Endometrial microvascular endothelial cells (primary cell): Measurements from ENCODE around the gene RTEL1. TPM values are rescaled to one million over a fixed set of nuclear protein-coding genes. Genes with fewer than 3 reads are reported as not detected.

Experiments used
- in situ Hi-C: cut with HindIII; loops from 2 replicates; pipeline ENCODE4 v1.10.0; 2017; ENCODE audit warnings: low sequenced_read_pairs, low pct_unique_long_range_greater_than_20kb; ENCODE audit errors: inconsistent ontology term
- total RNA-seq: library from RNA; depleted of rRNA; stranded (reverse); fragments of >200 nt; gene quantifications from one replicate; pipeline ENCODE4 v1.2.3, GENCODE V29; 2015; ENCODE audit errors: inconsistent ontology term

The RTEL1 gene
- total RNA-seq, 1 donor from 2014 or later = 15.1 TPM

DNA sequence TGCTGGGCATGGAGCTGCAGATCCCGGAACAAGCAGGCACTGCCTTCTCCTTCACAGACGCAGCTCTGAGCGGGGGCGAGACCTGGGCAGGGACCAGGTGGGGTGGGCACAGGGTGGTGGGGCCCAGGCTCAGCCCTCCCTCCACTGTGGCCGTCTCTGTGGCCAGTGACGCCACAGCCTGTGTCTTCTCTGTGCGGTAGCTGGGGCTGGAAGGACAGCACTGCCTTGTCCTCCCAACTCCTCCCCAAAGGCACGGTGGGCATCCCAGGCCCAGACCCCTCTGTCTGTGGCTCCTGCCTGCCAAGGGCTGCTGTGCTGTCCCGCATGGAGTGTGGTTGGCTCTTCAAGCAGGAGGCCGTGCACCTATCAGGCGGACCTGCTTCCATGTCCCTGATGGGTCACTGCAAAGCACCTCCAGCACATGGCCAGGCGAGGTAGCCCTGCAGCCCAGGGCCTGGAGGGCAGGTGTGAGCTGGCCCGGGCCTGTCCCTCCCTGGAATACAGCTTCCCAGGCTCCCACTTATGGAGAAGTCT is 23.6 kb downstream of the RTEL1 start:
- in situ Hi-C loops = no loop called here

- in situ Hi-C loops = no loop called here
Measured at GRCh38 chr20:63682384-63683139, 24.4 kb downstream of the RTEL1 start.

GRCh38 chr20:63685269-63686026 is 27.3 kb downstream of the RTEL1 start:
- in situ Hi-C loops = no loop called here

DNA sequence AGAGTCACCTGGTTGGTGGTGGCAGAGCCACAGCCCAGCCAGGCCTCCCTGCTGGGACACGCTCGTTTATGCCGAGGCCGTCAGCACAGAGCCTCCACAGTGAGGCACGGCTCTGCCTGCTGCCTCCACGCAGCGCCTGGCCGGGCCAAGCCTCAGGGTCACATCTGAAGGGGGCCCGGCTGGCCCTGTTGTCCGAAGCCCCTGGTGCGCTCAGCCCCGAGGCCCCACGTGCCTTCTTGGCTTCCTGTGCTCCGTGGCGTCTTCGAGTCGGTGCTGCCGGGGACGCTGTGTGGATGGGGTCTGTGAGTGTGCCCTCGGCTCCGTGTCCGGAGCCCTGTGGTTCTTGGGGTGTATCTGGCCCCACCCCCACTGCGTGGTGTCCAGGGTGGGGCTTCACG is 28.0 kb downstream of the RTEL1 start:
- in situ Hi-C loops = no loop called here

GRCh38 chr20:63686492-63687321 is 28.6 kb downstream of the RTEL1 start:
- in situ Hi-C loops = no loop called here

GRCh38 chr20:63687419-63688178 is 29.5 kb downstream of the RTEL1 start:
- in situ Hi-C loops = no loop called here

GRCh38 chr20:63688228-63689045 is 30.3 kb downstream of the RTEL1 start:
- in situ Hi-C loops = no loop called here

DNA sequence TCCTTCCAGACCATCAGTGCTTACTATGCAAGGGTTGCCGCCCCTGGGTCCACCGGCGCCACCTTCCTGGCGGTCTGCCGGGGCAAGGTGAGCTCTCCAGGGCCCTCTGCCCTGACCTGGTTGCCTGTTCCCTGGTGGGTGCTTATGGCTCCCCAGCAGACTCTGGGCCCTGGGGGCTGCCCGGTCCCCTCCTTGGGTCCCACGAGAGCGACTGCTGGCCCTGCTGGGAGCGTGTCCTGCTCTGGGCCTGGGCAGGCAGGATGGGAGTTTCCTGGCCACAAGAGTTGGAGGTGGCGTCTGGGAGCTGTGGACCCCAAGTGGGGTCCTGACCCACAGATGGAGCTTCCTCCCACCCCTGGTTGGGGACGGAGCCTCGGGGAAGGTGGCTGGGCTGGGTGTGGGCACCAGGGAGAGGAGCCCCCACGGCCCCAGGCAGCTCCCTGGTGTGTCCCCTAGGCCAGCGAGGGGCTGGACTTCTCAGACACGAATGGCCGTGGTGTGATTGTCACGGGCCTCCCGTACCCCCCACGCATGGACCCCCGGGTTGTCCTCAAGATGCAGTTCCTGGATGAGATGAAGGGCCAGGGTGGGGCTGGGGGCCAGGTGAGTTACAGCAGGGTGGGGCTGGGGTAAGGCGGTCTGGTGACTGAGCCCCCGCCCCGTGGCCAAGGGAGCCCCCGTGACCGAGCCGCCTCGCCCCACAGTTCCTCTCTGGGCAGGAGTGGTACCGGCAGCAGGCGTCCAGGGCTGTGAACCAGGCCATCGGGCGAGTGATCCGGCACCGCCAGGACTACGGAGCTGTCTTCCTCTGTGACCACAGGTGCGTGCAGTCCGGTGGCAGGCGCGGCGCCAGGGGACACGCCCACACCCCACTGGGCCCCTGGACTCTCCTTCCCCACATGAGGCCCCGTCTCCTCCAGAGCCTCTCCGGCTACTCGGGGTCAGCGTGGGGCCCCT is 31.2 kb downstream of the RTEL1 start:
- in situ Hi-C loops = no loop called here

DNA sequence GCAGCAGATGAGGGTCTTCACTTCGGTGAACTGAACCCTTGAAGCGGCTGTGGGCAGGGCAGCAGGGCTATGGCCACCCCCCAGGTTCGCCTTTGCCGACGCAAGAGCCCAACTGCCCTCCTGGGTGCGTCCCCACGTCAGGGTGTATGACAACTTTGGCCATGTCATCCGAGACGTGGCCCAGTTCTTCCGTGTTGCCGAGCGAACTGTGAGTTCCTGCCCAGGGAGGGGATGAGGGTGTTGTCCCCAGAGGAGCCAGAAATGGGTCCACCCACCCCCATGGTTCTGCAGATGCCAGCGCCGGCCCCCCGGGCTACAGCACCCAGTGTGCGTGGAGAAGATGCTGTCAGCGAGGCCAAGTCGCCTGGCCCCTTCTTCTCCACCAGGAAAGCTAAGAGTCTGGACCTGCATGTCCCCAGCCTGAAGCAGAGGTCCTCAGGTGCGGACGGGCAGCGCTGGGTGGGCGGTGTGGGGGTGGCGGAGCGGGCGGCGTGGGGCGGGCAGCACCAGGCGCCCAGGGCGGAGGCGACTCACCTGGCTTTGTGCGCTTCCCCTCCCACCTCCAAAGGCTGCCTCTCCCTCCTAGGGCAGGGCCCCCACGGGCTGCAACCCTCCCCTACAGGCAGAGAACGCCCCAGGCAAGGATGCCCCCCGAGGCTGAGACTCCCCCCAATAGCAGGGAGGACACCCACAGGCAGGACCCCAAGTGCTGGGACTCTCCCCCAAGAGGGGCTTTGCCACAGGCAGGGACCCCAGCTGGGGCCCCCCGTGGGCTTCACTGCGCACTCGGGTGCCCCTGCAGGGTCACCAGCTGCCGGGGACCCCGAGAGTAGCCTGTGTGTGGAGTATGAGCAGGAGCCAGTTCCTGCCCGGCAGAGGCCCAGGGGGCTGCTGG is 32.1 kb downstream of the RTEL1 start:
- in situ Hi-C loops = no loop called here

- in situ Hi-C loops = no loop called here
Measured at GRCh38 chr20:63690898-63691710, 33.0 kb downstream of the RTEL1 start.

DNA sequence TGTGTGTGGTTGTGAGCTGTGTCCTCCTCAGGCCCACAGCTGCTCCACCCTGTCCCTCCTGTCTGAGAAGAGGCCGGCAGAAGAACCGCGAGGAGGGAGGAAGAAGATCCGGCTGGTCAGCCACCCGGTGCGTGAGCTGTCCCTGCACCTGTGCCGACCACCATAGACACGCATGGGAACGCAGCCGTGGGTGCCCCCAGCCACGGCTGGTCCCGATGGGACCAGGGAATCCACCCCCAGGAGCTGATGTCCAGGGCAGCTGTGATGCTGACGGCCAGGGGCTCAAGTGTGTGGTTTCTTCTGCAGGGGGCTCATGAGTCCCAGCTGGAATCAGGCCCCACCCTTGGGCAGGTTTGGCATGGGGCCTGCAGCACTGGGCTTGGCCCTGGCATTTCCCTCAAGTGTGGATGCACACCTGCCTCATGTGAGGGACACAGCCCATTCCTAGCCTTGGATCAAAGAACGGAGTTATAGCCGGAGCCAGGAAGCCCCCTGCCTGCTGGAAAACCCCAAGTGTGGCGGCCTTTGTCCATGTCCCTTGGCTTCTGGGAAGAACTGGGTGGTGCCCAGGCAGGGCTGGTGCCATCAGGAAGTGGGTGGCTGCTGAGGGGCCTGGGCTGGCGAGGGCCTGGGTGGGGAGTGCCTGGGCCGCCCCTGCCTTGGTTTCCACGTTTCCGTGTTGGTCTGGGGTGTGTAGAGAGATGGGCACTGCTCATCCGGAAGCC is 33.8 kb downstream of the RTEL1 start:
- in situ Hi-C loops = no loop called here

DNA sequence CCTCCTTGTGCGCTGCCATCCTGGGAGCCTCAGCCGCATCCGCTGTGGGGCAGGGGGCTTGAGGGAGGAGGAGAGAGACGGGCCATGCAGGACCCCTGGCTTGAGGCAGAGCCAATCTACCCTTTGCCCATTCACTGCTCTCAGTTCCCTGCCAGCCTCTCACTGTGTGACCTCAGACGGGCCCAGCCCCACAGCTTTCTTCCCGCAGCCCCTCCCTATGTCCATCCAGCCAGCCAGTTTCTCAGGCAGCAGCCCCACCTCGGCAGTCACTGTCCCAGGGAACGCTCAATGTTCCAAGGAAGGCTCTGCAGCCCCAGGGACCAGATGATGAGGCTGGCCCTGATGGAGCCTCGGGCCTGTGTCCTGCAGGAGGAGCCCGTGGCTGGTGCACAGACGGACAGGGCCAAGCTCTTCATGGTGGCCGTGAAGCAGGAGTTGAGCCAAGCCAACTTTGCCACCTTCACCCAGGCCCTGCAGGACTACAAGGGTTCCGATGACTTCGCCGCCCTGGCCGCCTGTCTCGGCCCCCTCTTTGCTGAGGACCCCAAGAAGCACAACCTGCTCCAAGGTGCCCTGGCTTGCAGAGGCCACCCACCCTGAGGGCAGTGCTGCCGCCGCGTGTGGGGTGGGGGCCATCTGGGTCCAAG is 34.4 kb downstream of the RTEL1 start:
- in situ Hi-C loops = no loop called here

DNA sequence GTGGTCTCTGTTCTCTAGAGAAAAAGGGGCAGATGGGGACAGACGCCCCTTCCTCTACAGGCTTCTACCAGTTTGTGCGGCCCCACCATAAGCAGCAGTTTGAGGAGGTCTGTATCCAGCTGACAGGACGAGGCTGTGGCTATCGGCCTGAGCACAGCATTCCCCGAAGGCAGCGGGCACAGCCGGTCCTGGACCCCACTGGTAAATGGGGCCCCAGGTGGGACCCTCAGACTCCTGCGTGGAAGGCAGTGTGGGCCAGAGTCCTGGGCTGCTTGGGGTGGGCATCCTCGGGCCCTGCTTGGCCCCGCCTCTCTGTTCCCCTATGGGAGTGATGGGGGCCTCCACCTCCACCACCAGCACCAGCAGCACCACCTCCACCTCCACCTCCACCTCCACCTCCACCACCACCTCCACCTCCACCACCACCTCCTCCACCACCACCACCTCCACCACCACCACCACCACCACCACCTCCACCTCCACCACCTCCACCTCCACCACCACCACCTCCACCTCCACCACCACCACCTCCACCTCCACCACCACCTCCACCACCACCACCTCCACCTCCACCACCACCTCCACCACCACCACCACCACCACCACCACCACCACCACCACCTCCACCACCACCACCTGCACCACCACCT is 35.1 kb downstream of the RTEL1 start:
- in situ Hi-C loops = no loop called here
